ENCODE data around the gene GALR2.

- no peak for TF ChIP-seq POLR2A (IDR thresholded peaks at IDR 0.05)
- TF ChIP-seq CTCF (IDR thresholded peaks at IDR 0.05) = no peak
Observed at GRCh38 chr17:76106703-76107102, 32.1 kb downstream of the GALR2 start.
